ENCODE measurements around the gene GAB3.
"Not testable (repeated sequence)": the region's sequence is repeated elsewhere in the genome, so short reads cannot be mapped to it uniquely, and the experiment has no call there.

Gene GAB3

DNA sequence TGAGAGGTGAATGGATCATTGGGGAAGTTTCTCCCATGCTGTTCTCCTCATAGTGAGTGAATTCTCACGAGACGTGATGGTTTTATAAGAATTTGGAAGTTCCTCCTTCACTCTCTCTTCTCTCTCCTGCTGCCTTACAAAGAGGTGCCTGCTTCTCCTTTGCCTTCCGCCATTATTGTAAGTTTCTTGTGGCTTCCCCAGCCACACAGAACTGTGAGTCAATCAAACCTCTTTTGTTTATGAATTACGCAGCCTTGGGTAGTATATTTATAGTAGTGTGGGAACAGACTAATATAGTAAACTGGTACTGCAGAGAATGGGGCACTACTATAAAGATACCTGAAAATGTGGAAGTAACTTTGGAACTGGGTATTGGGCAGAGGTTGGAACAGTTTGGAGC, 89.7 kb downstream of the GAB3 start:
- no peaks in the 10 kb centered on the region for H3K9me3 ChIP-seq (ENCODE audit: low read depth, low read length)
- TF ChIP-seq POLR2AphosphoS5 (IDR thresholded peaks at IDR 0.05; ENCODE audit: borderline replicate concordance, low read depth, low read length) (no peak), EZH2 (IDR thresholded peaks at IDR 0.05) (no peak), FOXP2 (optimal IDR thresholded peaks at IDR 0.05; ENCODE audit: control extremely low read depth, extremely low read length, insufficient read depth) (no peak)

DNA sequence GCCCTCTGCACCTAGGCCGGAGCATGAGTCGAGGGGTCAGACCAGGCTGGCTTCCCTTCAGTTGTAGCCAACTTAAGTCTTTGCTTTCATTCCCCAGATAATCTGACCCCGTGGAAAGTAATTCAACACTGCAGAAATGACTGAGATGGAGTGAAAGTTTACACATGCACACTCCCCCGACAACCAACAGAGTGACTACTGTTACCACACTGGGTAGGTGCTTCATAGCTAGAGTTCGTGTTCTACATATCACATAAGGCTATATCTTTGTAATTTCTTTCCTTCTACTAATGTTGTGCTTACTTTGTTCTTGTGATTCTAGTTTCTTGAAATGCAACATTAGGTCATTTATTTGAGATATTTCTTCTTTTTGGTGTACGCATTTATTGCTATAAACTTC, 90.3 kb downstream of the GAB3 start:
- Histone ChIP-seq H3K9me3 (ENCODE audit: low read depth, low read length) (no peaks in the 10 kb centered on the region), H3K36me3 (ENCODE audit: insufficient read depth, low read length) (no peaks in the 10 kb centered on the region), H3K9ac (ENCODE audit: insufficient read length) (no peak overlapping the region), H3K27ac (no peak overlapping the region), H3K4me3 (no peak overlapping the region)
- TF ChIP-seq FOXP2 (optimal IDR thresholded peaks at IDR 0.05; ENCODE audit: control extremely low read depth, extremely low read length, insufficient read depth) (no peak), POLR2AphosphoS5 (IDR thresholded peaks at IDR 0.05; ENCODE audit: borderline replicate concordance, low read depth, low read length) (no peak), EZH2 (IDR thresholded peaks at IDR 0.05) (no peak)
- DNase-seq (ENCODE audit: low read depth, low spot score): no peak

More for the DNA sequence above, 89.7 kb downstream of the GAB3 start:
- no peaks in the 10 kb centered on the region for H3K36me3 ChIP-seq (ENCODE audit: insufficient read depth, low read length)
- no peak overlapping the region for H3K9ac ChIP-seq (ENCODE audit: insufficient read length)
- no peak overlapping the region for H3K4me3 ChIP-seq
- no peak overlapping the region for H3K27ac ChIP-seq
- DNase-seq (ENCODE audit: low read depth, low spot score): no peak

DNA sequence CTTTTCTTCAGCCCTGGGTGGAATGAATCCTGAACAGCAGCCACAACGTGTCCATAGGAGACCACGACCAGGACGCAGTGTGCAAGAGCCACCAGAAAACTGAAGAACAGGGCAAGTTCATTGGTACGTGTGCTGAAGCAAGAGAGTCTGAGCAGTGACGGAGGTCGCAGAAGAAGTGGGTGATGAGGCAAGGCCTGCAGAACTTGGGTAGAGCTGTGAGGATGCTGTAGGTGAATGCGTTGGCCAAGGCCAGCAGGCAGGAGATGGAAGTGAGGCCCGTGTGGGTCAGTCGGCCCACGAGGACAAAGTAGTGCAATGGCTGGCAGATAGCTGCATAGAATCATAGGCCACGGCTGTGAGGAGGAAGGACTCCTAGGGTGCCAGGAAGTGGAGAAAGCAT, 91.9 kb downstream of the GAB3 start:
- TF ChIP-seq POLR2AphosphoS5 (IDR thresholded peaks at IDR 0.05; ENCODE audit: borderline replicate concordance, low read depth, low read length) (no peak), EZH2 (IDR thresholded peaks at IDR 0.05) (no peak), FOXP2 (optimal IDR thresholded peaks at IDR 0.05; ENCODE audit: control extremely low read depth, extremely low read length, insufficient read depth) (no peak)
- Histone ChIP-seq H3K36me3 (ENCODE audit: insufficient read depth, low read length) (no peaks in the 10 kb centered on the region), H3K27ac (no peak overlapping the region), H3K9me3 (ENCODE audit: low read depth, low read length) (no peaks in the 10 kb centered on the region), H3K4me3 (no peak overlapping the region), H3K9ac (ENCODE audit: insufficient read length) (no peak overlapping the region)
- no peak for DNase-seq (ENCODE audit: low read depth, low spot score)

DNA sequence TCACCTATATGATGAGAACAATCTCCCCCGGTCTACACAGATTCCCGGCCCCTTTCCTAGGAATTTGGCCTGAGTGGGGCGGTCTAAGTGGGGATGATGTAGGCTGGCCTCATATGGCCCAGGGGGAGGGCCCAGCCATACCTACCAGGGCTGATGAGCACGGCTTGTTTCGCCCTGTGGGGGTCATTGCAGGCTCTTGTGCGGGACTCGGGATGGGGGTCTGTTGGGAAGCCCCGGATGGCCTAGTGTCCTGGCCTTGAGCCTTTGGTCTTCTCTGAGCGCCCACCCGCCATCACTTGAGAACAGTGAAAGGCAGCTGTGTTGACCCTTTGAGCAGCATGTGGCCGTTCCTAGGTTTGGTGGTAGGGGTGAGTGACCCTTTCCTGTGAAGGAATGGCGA, 92.7 kb downstream of the GAB3 start:
- Histone ChIP-seq H3K9ac (ENCODE audit: insufficient read length) (no peak overlapping the region), H3K9me3 (ENCODE audit: low read depth, low read length) (no peaks in the 10 kb centered on the region)
- no peak for TF ChIP-seq POLR2AphosphoS5 (IDR thresholded peaks at IDR 0.05; ENCODE audit: borderline replicate concordance, low read depth, low read length)
- no peak for TF ChIP-seq FOXP2 (optimal IDR thresholded peaks at IDR 0.05; ENCODE audit: control extremely low read depth, extremely low read length, insufficient read depth)
- no peak for TF ChIP-seq EZH2 (IDR thresholded peaks at IDR 0.05)

DNA sequence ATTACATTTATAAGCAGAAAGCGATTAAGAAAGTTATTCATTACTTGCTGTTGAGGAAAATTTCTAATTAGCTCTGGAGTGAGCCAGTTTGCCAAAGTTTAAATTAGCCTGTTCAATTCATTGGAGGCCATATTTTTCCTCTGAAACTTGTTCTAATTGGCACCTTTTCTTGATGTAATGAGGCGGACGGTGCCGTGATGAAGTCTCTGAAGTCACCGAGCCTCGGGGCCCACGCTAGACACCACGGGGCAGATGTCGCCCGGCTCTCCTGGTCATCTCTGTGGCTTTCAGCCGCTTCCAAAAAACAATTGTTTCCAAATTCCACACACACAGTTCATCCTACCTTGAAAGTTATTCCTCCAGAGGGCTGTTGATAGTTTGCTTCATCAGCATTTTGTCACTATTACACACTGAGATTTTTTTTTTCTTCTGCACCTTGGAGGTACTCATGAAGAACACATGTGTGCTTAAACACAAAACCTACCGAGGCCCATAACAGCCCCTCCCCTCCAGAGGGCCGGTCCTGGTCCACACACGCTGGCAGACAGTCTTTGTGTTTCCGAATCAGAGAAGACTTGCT, 93.6 kb downstream of the GAB3 start:
- Histone ChIP-seq H3K27ac (no peak overlapping the region), H3K36me3 (ENCODE audit: insufficient read depth, low read length) (no peaks in the 10 kb centered on the region), H3K4me3 (no peak overlapping the region), H3K9ac (ENCODE audit: insufficient read length) (no peak overlapping the region), H3K9me3 (ENCODE audit: low read depth, low read length) (no peaks in the 10 kb centered on the region)
- TF ChIP-seq FOXP2 (optimal IDR thresholded peaks at IDR 0.05; ENCODE audit: control extremely low read depth, extremely low read length, insufficient read depth): no peak
- no peak for TF ChIP-seq EZH2 (IDR thresholded peaks at IDR 0.05)
- TF ChIP-seq POLR2AphosphoS5 (IDR thresholded peaks at IDR 0.05; ENCODE audit: borderline replicate concordance, low read depth, low read length): no peak
- no peak for DNase-seq (ENCODE audit: low read depth, low spot score)

More for the DNA sequence above, 92.7 kb downstream of the GAB3 start:
- no peak overlapping the region for H3K27ac ChIP-seq
- no peak for DNase-seq (ENCODE audit: low read depth, low spot score)
- no peak overlapping the region for H3K4me3 ChIP-seq
- no peaks in the 10 kb centered on the region for H3K36me3 ChIP-seq (ENCODE audit: insufficient read depth, low read length)

DNA sequence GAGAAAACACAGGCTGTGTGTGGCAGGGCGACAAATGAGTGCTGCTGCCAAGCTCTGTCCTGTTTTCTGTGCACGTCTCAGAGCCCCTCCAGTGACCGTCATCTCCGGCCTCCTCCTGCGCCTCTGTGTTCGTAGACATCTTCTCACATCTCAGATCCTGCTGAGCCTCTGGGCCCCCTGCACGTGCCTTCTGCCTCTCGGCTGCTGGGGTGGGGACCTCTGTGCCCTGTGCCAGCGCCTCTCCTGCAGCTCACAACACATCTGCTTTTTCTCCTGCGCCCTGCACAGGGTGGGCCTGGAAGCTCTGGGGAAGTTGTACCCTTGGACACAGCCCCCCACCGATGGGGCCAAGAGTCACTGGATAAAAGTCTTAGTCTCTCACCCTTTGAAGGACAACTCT, 95.1 kb downstream of the GAB3 start:
- no peak overlapping the region for H3K4me3 ChIP-seq
- H3K9me3 ChIP-seq (ENCODE audit: low read depth, low read length): no peaks in the 10 kb centered on the region
- no peaks in the 10 kb centered on the region for H3K36me3 ChIP-seq (ENCODE audit: insufficient read depth, low read length)
- no peak overlapping the region for H3K9ac ChIP-seq (ENCODE audit: insufficient read length)
- no peak for TF ChIP-seq EZH2 (IDR thresholded peaks at IDR 0.05)
- TF ChIP-seq FOXP2 (optimal IDR thresholded peaks at IDR 0.05; ENCODE audit: control extremely low read depth, extremely low read length, insufficient read depth): no peak
- TF ChIP-seq POLR2AphosphoS5 (IDR thresholded peaks at IDR 0.05; ENCODE audit: borderline replicate concordance, low read depth, low read length): no peak
- no peak for DNase-seq (ENCODE audit: low read depth, low spot score)
- H3K27ac ChIP-seq: no peak overlapping the region

DNA sequence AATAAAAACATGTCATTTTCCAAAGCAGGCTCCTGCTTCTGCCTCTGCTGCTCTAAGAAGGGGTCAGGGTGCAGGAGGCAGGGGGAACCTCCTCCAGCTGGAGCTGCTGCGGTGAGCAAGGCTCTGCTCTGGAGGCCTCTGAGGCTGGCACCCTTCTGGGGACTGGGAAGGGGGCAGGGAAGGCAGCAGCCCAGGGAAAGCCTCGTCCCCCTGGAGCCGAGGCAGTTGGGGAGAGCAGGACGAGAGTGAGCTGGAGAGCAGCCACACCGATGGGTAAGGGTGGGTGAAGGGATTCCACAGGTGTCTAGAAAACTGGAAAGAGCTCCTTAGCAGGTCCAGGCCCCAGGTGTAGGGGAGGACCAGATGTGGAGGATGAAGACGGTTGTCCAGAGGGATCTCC, 95.5 kb downstream of the GAB3 start:
- Histone ChIP-seq H3K4me3 (no peak overlapping the region), H3K9me3 (ENCODE audit: low read depth, low read length) (no peaks in the 10 kb centered on the region), H3K36me3 (ENCODE audit: insufficient read depth, low read length) (no peaks in the 10 kb centered on the region), H3K27ac (no peak overlapping the region), H3K9ac (ENCODE audit: insufficient read length) (no peak overlapping the region)
- TF ChIP-seq EZH2 (IDR thresholded peaks at IDR 0.05) (no peak), POLR2AphosphoS5 (IDR thresholded peaks at IDR 0.05; ENCODE audit: borderline replicate concordance, low read depth, low read length) (no peak), FOXP2 (optimal IDR thresholded peaks at IDR 0.05; ENCODE audit: control extremely low read depth, extremely low read length, insufficient read depth) (no peak)
- DNase-seq (ENCODE audit: low read depth, low spot score): no peak

DNA sequence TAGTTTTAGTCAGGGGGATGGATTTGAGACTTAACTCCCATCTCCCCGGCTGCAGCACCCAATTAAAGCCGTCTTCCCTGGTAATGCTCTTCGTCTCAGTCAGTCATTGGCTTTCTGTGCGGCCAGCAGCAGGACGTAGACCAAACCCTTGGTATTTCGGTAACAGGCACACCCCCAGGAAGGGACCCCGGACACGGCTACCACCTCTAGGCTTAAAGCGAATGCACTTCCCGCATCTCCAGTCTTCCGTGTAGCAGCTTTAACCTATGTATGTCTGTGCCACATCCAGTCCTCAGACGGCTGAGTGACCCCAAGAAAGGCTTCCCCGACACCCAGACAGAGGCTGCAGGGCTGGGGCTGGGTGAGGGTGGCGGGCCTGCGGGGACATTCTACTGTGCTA, 96.0 kb downstream of the GAB3 start:
- TF ChIP-seq FOXP2 (optimal IDR thresholded peaks at IDR 0.05; ENCODE audit: control extremely low read depth, extremely low read length, insufficient read depth) (no peak), EZH2 (IDR thresholded peaks at IDR 0.05) (no peak), POLR2AphosphoS5 (IDR thresholded peaks at IDR 0.05; ENCODE audit: borderline replicate concordance, low read depth, low read length) (no peak)
- H3K27ac ChIP-seq: no peak overlapping the region
- DNase-seq (ENCODE audit: low read depth, low spot score): no peak
- no peak overlapping the region for H3K9ac ChIP-seq (ENCODE audit: insufficient read length)
- no peaks in the 10 kb centered on the region for H3K36me3 ChIP-seq (ENCODE audit: insufficient read depth, low read length)
- no peaks in the 10 kb centered on the region for H3K9me3 ChIP-seq (ENCODE audit: low read depth, low read length)
- no peak overlapping the region for H3K4me3 ChIP-seq

DNA sequence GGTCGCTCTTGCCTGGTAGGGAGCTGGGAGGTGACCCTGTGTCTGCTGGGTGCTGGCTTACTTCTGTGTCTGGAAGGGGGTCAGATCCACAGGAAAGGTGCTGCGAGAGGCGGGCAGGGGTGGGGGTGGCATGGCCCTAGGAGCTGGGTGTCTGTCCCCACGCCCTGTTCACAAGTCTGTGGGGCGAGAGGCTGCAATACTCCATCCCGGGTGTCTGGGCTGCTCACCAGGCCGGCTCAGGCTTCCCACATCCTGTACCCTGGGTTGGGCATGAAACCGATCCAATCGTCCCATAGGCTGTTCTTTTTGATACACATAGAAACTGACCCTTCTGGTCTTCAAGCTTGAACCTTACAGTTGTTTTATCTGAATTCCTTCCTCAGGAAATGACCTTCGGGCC, 96.5 kb downstream of the GAB3 start:
- DNase-seq (ENCODE audit: low read depth, low spot score): no peak
- H3K9me3 ChIP-seq (ENCODE audit: low read depth, low read length): no peaks in the 10 kb centered on the region
- no peak overlapping the region for H3K27ac ChIP-seq
- no peak for TF ChIP-seq EZH2 (IDR thresholded peaks at IDR 0.05)
- no peak for TF ChIP-seq FOXP2 (optimal IDR thresholded peaks at IDR 0.05; ENCODE audit: control extremely low read depth, extremely low read length, insufficient read depth)
- TF ChIP-seq POLR2AphosphoS5 (IDR thresholded peaks at IDR 0.05; ENCODE audit: borderline replicate concordance, low read depth, low read length): no peak
- no peak overlapping the region for H3K9ac ChIP-seq (ENCODE audit: insufficient read length)
- H3K36me3 ChIP-seq (ENCODE audit: insufficient read depth, low read length): no peaks in the 10 kb centered on the region
- no peak overlapping the region for H3K4me3 ChIP-seq

DNA sequence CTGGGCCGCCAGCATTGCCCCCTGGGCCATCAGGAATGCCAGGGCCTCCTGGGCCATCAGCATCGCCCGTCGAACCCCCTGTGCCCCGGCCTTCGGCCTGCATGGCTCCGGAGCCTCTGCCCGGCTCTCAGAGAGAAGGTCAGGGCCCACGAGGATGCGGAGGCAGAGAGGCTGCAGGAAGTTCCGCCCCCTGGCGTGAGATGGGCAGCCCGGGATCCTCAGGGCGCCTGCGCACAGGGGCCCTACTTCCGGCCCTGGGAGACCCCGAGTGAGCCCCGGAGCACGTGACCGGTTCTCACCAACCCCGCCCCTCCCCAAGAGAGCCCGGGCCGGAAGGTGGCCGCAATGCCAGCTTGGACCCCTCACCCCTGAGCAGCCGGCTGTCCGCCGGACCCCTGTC, 97.5 kb downstream of the GAB3 start, which contains the start of gene CTAG2:
Gene CTAG2, minus strand, starts transcription at position 167 of the 400 bp plus-strand sequence. Its CDS starts 64 bp downstream, at position 103.
- not testable (repeated sequence) for H3K9me3 ChIP-seq (ENCODE audit: low read depth, low read length); H3K27ac ChIP-seq; H3K4me3 ChIP-seq; H3K9ac ChIP-seq (ENCODE audit: insufficient read length); H3K36me3 ChIP-seq (ENCODE audit: insufficient read depth, low read length); DNase-seq (ENCODE audit: low read depth, low spot score)
